Transverse colon (tissue), 3 donors: ENCODE results near the gene MATN3.

Experiments used
- POLR2A ChIP-seq: fragments of 450-650 bp; IDR thresholded peaks from one replicate; pipeline ENCODE4 v1.6.1; 2016; ENCODE audit warnings: antibody characterized with exemption, mild to moderate bottlenecking, moderate library complexity
- POLR2AphosphoS5 ChIP-seq, 3 donors: sonication (generic); formaldehyde crosslinking; IDR thresholded peaks; one replicate each; pipeline ENCODE4 v1.6.1; 2016; ENCODE audit warnings: antibody characterized with exemption in 3 of 3

DNA sequence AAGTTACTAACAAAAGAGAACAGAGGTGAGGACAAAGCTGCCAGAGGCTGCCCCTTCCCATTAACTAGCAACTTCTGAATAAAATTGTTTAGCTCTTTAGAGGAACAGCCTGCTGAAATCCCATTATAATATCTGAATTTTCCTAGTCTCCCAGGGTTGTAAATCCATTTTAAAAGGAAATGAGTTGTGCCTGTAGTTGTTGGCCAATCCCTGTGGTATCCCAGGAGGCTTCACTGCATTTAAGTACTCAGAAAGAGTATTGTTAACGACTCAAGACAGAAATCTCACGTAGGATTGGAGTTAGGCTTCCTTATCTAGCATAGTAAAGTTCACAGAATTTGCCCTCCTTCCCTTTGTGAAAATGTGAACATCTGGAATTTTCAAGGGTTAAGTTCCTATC is 30.1 kb upstream of the MATN3 start:
- TF ChIP-seq POLR2AphosphoS5 (IDR thresholded peaks at IDR 0.05) (no peak), POLR2A (no peak)
